ENCODE results near the gene PRL.

The PRL gene

DNA sequence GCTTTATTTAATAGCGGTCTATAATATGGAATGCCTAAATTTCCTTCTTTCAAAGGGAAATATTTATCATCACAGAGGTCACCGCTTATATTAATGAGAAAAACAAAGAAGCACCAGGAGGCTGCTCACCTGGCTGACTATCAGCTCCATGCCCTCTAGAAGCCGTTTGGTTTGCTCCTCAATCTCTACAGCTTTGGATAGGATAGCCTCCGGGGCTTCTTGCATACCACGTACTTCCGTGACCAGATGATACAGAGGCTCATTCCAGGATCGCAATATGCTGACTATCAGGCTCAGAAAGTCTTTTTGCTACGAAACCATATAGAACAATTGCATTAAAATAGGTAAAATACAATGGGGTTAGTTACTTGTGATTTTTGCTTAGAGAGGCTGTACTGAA is 6.8 kb downstream of the PRL start:
- Histone ChIP-seq H3K36me3 (ENCODE audit: control insufficient read depth in 1 of 2, insufficient read depth in 2 of 2, low read length in 2 of 2) (no peaks in the 10 kb centered on the region), H3K79me2 (ENCODE audit: control insufficient read depth, insufficient read depth, low read length, poor library complexity) (no peaks in the 10 kb centered on the region), H3K4ac (ENCODE audit: low read depth, low read length) (no peak overlapping the region), H3K79me1 (ENCODE audit: low read length) (no peaks in the 10 kb centered on the region), H2AFZ (ENCODE audit: insufficient read depth, low read length, poor library complexity) (no peak overlapping the region), H3K23ac (ENCODE audit: low read length) (no peak overlapping the region), H2AK5ac (ENCODE audit: low read length) (no peak overlapping the region), H3K27me3 (ENCODE audit: insufficient read depth, low read length) (no peaks in the 10 kb centered on the region), H2BK5ac (ENCODE audit: low read depth, low read length, poor library complexity) (no peak overlapping the region), H4K8ac (ENCODE audit: low read depth, low read length) (no peak overlapping the region), H2BK12ac (ENCODE audit: low read length) (no peak overlapping the region), H2BK120ac (ENCODE audit: insufficient read depth, low read length, poor library complexity) (no peak overlapping the region), H3K18ac (ENCODE audit: low read length) (no peak overlapping the region), H3K27ac (ENCODE audit: low read depth, low read length) (no peak overlapping the region), H4K91ac (ENCODE audit: low read depth, low read length) (no peak overlapping the region), H3K4me3 (ENCODE audit: low read depth, low read length) (no peak overlapping the region), H3K9ac (ENCODE audit: low read length) (no peak overlapping the region), H3K4me2 (ENCODE audit: low read length) (no peak overlapping the region), H3K14ac (ENCODE audit: low read length) (no peak overlapping the region), H3K9me3 (ENCODE audit: insufficient read depth, low read depth, low read length) (no peaks in the 10 kb centered on the region), H3K4me1 (ENCODE audit: control insufficient read depth in 1 of 2, insufficient read depth in 2 of 2, low read length in 2 of 2) (no peaks in the 10 kb centered on the region), H4K12ac (ENCODE audit: low read depth, low read length) (no peak overlapping the region)
- DNase-seq: peak; percentile 7 to 54
- WGBS (ENCODE audit: extremely low coverage, insufficient coverage, insufficient read length): no CpG with 5 or more reads among the region's 8 CpGs

DNA sequence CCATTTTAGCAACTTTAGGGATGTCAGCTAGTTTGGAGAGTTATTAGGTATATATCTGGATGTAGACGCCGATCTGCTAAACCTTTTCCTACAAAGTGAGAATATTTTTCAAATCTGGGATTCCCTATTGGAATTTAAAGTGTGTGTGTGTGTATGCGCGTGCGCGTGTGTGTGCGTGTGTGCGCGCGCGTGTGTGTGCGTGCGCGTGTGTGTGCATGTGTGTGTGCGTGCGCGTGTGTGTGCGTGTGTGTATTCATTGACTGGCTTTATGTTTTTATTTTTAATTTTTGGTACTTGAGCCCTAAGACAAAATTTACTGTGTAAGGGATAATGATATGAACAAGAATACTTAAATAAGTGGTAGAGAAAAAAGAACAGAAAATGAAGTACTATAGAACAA is 8.1 kb downstream of the PRL start:
- Histone ChIP-seq H3K9ac (ENCODE audit: low read length) (no peak overlapping the region), H2BK12ac (ENCODE audit: low read length) (no peak overlapping the region), H4K12ac (ENCODE audit: low read depth, low read length) (no peak overlapping the region), H2BK120ac (ENCODE audit: insufficient read depth, low read length, poor library complexity) (no peak overlapping the region), H3K23ac (ENCODE audit: low read length) (no peak overlapping the region), H3K27ac (ENCODE audit: low read depth, low read length) (no peak overlapping the region), H3K36me3 (ENCODE audit: control insufficient read depth in 1 of 2, insufficient read depth in 2 of 2, low read length in 2 of 2) (no peaks in the 10 kb centered on the region), H2AK5ac (ENCODE audit: low read length) (no peak overlapping the region), H3K27me3 (ENCODE audit: insufficient read depth, low read length) (no peaks in the 10 kb centered on the region), H3K4me2 (ENCODE audit: low read length) (no peak overlapping the region), H2AFZ (ENCODE audit: insufficient read depth, low read length, poor library complexity) (no peak overlapping the region), H3K14ac (ENCODE audit: low read length) (no peak overlapping the region), H3K4me1 (ENCODE audit: control insufficient read depth in 1 of 2, insufficient read depth in 2 of 2, low read length in 2 of 2) (no peaks in the 10 kb centered on the region), H3K18ac (ENCODE audit: low read length) (no peak overlapping the region), H3K79me1 (ENCODE audit: low read length) (no peaks in the 10 kb centered on the region), H3K9me3 (ENCODE audit: insufficient read depth, low read depth, low read length) (no peaks in the 10 kb centered on the region), H3K79me2 (ENCODE audit: control insufficient read depth, insufficient read depth, low read length, poor library complexity) (no peaks in the 10 kb centered on the region), H4K91ac (ENCODE audit: low read depth, low read length) (no peak overlapping the region), H3K4me3 (ENCODE audit: low read depth, low read length) (no peak overlapping the region), H3K4ac (ENCODE audit: low read depth, low read length) (no peak overlapping the region), H2BK5ac (ENCODE audit: low read depth, low read length, poor library complexity) (no peak overlapping the region), H4K8ac (ENCODE audit: low read depth, low read length) (no peak overlapping the region)
- no CpG with 5 or more reads among the region's 18 CpGs for WGBS (ENCODE audit: extremely low coverage, insufficient coverage, insufficient read length)
- DNase-seq: no peak

DNA sequence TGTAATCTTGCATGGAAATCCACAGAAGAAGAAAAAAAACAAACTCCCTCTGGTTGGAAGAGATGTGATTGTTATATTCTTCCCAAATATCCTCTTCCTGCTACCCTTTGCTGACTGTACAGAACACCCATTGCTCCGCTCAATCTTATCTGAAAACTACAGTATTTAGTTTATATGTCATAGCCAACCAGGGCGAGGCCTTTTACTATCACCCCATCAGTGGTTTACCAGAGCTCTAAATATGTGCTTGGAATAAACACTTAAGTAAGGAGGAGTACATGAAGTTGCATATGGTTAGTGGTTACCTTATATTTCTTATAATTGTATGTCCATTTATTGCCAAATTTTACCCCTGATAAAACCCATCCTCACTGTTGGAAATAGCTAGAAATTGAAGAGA is 12.2 kb downstream of the PRL start:
- Histone ChIP-seq H2BK5ac (ENCODE audit: low read depth, low read length, poor library complexity) (no peak overlapping the region), H3K9me3 (ENCODE audit: insufficient read depth, low read depth, low read length) (no peaks in the 10 kb centered on the region), H3K79me2 (ENCODE audit: control insufficient read depth, insufficient read depth, low read length, poor library complexity) (no peaks in the 10 kb centered on the region), H3K18ac (ENCODE audit: low read length) (no peak overlapping the region), H3K4ac (ENCODE audit: low read depth, low read length) (no peak overlapping the region), H3K4me1 (ENCODE audit: control insufficient read depth in 1 of 2, insufficient read depth in 2 of 2, low read length in 2 of 2) (no peaks in the 10 kb centered on the region), H3K23ac (ENCODE audit: low read length) (no peak overlapping the region), H2AFZ (ENCODE audit: insufficient read depth, low read length, poor library complexity) (no peak overlapping the region), H3K36me3 (ENCODE audit: control insufficient read depth in 1 of 2, insufficient read depth in 2 of 2, low read length in 2 of 2) (no peaks in the 10 kb centered on the region), H3K14ac (ENCODE audit: low read length) (no peak overlapping the region), H2AK5ac (ENCODE audit: low read length) (no peak overlapping the region), H3K27ac (ENCODE audit: low read depth, low read length) (no peak overlapping the region), H2BK12ac (ENCODE audit: low read length) (no peak overlapping the region), H3K79me1 (ENCODE audit: low read length) (no peaks in the 10 kb centered on the region), H3K9ac (ENCODE audit: low read length) (no peak overlapping the region), H4K12ac (ENCODE audit: low read depth, low read length) (no peak overlapping the region), H2BK120ac (ENCODE audit: insufficient read depth, low read length, poor library complexity) (no peak overlapping the region), H4K91ac (ENCODE audit: low read depth, low read length) (no peak overlapping the region), H4K8ac (ENCODE audit: low read depth, low read length) (no peak overlapping the region), H3K27me3 (ENCODE audit: insufficient read depth, low read length) (no peaks in the 10 kb centered on the region), H3K4me2 (ENCODE audit: low read length) (no peak overlapping the region), H3K4me3 (ENCODE audit: low read depth, low read length) (no peak overlapping the region)
- WGBS (ENCODE audit: extremely low coverage, insufficient coverage, insufficient read length): no CpG with 5 or more reads among the region's 2 CpGs
- no peak for DNase-seq

DNA sequence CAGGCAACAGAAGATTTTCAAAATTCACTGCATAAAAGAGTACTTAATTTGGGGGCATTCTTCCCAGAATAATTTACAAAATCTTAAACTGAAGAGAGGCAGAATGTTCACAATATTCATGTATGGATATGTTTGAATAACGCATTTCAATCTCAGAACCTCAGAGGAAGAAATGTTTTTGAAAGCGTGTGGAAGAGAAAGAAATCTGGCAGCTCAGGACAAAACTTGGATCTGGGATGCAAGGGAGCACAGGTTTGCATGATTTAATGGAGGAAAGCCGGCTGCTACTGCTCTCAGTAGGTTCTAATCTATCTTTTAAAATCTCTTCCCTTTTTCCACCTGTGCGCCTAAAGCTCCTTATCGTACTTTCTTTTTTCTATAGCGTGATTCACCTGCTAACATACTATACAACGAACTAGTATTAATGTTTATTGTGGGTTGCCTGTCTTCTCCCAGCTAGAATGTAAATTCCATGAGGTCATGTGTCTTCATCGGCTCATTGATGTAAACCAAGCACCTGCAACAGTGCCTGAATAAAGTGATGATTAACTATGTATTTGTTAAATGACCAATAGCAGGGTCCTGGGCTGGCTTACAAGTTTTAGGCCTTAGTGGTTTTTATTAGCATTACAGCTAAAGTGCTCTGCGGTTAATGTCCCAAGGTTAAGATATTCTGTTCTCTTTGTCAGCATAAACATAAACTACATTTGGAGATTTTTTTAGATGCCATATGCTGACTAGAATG is 15.3 kb downstream of the PRL start:
- Histone ChIP-seq H2AFZ (ENCODE audit: insufficient read depth, low read length, poor library complexity) (no peak overlapping the region), H2BK5ac (ENCODE audit: low read depth, low read length, poor library complexity) (no peak overlapping the region), H3K4me3 (ENCODE audit: low read depth, low read length) (no peak overlapping the region), H3K36me3 (ENCODE audit: control insufficient read depth in 1 of 2, insufficient read depth in 2 of 2, low read length in 2 of 2) (no peaks in the 10 kb centered on the region), H3K27me3 (ENCODE audit: insufficient read depth, low read length) (no peaks in the 10 kb centered on the region), H4K8ac (ENCODE audit: low read depth, low read length) (no peak overlapping the region), H3K9me3 (ENCODE audit: insufficient read depth, low read depth, low read length) (no peaks in the 10 kb centered on the region), H2BK12ac (ENCODE audit: low read length) (no peak overlapping the region), H3K79me2 (ENCODE audit: control insufficient read depth, insufficient read depth, low read length, poor library complexity) (no peaks in the 10 kb centered on the region), H3K14ac (ENCODE audit: low read length) (no peak overlapping the region), H4K12ac (ENCODE audit: low read depth, low read length) (no peak overlapping the region), H3K4me1 (ENCODE audit: control insufficient read depth in 1 of 2, insufficient read depth in 2 of 2, low read length in 2 of 2) (no peaks in the 10 kb centered on the region), H3K4ac (ENCODE audit: low read depth, low read length) (no peak overlapping the region), H3K23ac (ENCODE audit: low read length) (no peak overlapping the region), H3K18ac (ENCODE audit: low read length) (no peak overlapping the region), H2BK120ac (ENCODE audit: insufficient read depth, low read length, poor library complexity) (no peak overlapping the region), H3K79me1 (ENCODE audit: low read length) (no peaks in the 10 kb centered on the region), H3K27ac (ENCODE audit: low read depth, low read length) (no peak overlapping the region), H3K9ac (ENCODE audit: low read length) (no peak overlapping the region), H3K4me2 (ENCODE audit: low read length) (no peak overlapping the region), H2AK5ac (ENCODE audit: low read length) (no peak overlapping the region), H4K91ac (ENCODE audit: low read depth, low read length) (no peak overlapping the region)
- DNase-seq: no peak
- WGBS (ENCODE audit: extremely low coverage, insufficient coverage, insufficient read length): 100% methylated on average over 1 of the region's 9 CpGs
